Muscle layer of colon (tissue), 2 donors: Measurements from ENCODE around the gene TNXB.

Experiments
- H3K27ac ChIP-seq: one replicate; pipeline ENCODE4 v1.7.0; 2013; ENCODE audit warnings: low read depth, mild to moderate bottlenecking, low read length, moderate library complexity
- H3K27me3 ChIP-seq, 2 donors: one replicate each; pipeline ENCODE4 v1.7.0; 2013; ENCODE audit warnings: low read length in 2 of 2, mild to moderate bottlenecking in 2 of 2; ENCODE audit not compliant: insufficient read depth in 2 of 2, control insufficient read depth in 1 of 2
- H3K36me3 ChIP-seq: one replicate; pipeline ENCODE4 v1.7.0; 2013; ENCODE audit warnings: mild to moderate bottlenecking, low read length; ENCODE audit not compliant: insufficient read depth
- H3K4me1 ChIP-seq: one replicate; pipeline ENCODE4 v1.7.0; 2013; ENCODE audit warnings: mild to moderate bottlenecking, low read length; ENCODE audit not compliant: insufficient read depth
- H3K4me3 ChIP-seq, 2 donors: one replicate each; pipeline ENCODE4 v1.7.0; 2013; ENCODE audit warnings: low read length in 2 of 2, low read depth in 1 of 2, mild to moderate bottlenecking in 1 of 2, moderate library complexity in 1 of 2
- H3K9ac ChIP-seq: one replicate; pipeline ENCODE4 v1.7.0; 2013; ENCODE audit warnings: low read length
- H3K9me3 ChIP-seq: one replicate; pipeline ENCODE4 v1.7.0; 2013; ENCODE audit warnings: mild to moderate bottlenecking, low read length
- donor health status: abdominal sarcoma.
- donor health status: Adenocarcinoma of cecum.

Gene TNXB, protein sequence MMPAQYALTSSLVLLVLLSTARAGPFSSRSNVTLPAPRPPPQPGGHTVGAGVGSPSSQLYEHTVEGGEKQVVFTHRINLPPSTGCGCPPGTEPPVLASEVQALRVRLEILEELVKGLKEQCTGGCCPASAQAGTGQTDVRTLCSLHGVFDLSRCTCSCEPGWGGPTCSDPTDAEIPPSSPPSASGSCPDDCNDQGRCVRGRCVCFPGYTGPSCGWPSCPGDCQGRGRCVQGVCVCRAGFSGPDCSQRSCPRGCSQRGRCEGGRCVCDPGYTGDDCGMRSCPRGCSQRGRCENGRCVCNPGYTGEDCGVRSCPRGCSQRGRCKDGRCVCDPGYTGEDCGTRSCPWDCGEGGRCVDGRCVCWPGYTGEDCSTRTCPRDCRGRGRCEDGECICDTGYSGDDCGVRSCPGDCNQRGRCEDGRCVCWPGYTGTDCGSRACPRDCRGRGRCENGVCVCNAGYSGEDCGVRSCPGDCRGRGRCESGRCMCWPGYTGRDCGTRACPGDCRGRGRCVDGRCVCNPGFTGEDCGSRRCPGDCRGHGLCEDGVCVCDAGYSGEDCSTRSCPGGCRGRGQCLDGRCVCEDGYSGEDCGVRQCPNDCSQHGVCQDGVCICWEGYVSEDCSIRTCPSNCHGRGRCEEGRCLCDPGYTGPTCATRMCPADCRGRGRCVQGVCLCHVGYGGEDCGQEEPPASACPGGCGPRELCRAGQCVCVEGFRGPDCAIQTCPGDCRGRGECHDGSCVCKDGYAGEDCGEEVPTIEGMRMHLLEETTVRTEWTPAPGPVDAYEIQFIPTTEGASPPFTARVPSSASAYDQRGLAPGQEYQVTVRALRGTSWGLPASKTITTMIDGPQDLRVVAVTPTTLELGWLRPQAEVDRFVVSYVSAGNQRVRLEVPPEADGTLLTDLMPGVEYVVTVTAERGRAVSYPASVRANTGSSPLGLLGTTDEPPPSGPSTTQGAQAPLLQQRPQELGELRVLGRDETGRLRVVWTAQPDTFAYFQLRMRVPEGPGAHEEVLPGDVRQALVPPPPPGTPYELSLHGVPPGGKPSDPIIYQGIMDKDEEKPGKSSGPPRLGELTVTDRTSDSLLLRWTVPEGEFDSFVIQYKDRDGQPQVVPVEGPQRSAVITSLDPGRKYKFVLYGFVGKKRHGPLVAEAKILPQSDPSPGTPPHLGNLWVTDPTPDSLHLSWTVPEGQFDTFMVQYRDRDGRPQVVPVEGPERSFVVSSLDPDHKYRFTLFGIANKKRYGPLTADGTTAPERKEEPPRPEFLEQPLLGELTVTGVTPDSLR (N-terminal part only)

DNA sequence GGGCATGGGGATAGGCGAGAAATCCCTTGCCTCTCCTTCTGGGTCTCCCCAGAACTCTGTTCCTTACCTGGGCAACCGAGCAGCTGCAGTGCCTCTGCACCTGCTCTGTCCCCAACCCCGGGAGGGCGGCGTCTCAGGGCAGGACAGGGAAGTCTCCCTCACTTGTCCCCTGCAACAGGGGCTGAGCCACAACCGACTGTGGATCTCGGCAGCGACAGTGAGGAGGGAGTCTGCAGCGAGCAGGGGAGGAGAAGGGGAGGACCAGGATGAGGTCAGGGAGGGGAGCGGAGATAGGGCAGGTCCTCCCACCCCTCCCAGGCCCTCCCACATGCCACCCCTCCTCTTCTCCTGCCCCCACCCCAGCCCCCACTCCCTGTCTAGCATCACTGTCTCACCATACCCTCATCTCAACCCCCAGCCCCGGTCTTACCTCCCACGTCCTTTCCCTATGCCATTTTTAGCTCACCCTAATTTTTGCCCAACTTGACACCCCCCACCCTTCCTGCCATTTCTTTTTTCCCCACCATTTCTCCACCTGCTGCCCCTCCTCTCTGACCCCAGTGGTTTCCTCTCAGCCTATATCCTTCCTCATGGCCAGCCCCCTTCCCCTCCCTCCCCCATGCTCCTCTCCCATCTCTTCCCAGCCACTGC, at the start of gene TNXB:
TNXB (minus strand) TSS at position 225 of the 651 bp plus-strand sequence. CDS start 11,140 bp downstream, outside the sequence.
- Histone ChIP-seq H3K4me3 (peak within 1 kb of the TSS; percentile 9 to 67), H3K36me3 (no peaks in the 10 kb centered on the region), H3K27me3 (no peaks in the 10 kb centered on the region), H3K9me3 (no peaks in the 10 kb centered on the region), H3K9ac (peak within 1 kb of the TSS; percentile 81), H3K27ac (peak within 1 kb of the TSS; percentile 18), H3K4me1 (peaks cover 67% of the 10 kb centered on the region)

DNA sequence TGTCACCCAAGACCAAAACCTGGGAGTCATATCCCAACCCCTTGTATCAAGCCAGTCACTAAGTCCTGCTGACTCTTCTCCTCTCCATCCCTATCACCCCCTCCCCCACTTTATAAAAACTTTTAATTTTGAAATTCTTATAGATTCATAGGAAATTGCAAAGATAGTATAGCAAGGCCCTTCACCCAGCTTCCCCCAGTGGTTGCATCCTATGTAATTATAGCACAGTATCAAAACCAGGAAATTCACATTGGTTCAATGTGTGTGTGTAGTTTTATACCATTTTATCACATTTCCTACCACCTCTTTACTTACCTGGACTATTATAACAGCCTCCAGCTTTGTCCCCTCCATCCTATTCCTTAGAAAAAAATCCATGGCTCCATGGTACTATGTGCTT, 48.9 kb upstream of the TNXB start:
- H3K4me3 ChIP-seq = no peak overlapping the region
- no peak overlapping the region for H3K9ac ChIP-seq
- H3K27me3 ChIP-seq = no peaks in the 10 kb centered on the region
- no peaks in the 10 kb centered on the region for H3K9me3 ChIP-seq
- peaks cover 16% of the 10 kb centered on the region for H3K4me1 ChIP-seq
- no peak overlapping the region for H3K27ac ChIP-seq
- H3K36me3 ChIP-seq = peaks cover 42% of the 10 kb centered on the region

DNA sequence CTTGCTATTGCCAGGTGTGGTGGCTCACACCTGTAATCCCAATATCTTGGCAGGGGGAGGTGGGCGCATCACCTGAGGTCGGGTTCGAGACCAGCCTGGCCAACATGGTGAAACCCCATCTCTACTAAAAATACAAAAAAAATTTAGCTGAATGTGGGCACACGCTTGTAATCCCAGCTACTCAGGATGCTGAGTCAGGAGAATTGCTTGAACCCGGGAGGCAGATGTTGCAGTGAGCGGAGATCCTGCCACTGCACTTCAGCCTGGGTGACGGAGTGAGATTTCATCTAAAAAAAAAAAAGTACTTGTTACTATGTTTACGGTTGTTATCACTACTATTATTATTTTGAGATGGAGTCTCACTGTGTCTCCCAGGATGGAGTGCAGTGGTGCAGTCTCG, 47.8 kb upstream of the TNXB start:
- Histone ChIP-seq H3K36me3 (peaks cover 34% of the 10 kb centered on the region), H3K4me3 (no peak overlapping the region), H3K27me3 (no peaks in the 10 kb centered on the region), H3K9me3 (no peaks in the 10 kb centered on the region), H3K9ac (no peak overlapping the region), H3K4me1 (peaks cover 27% of the 10 kb centered on the region), H3K27ac (no peak overlapping the region)

DNA sequence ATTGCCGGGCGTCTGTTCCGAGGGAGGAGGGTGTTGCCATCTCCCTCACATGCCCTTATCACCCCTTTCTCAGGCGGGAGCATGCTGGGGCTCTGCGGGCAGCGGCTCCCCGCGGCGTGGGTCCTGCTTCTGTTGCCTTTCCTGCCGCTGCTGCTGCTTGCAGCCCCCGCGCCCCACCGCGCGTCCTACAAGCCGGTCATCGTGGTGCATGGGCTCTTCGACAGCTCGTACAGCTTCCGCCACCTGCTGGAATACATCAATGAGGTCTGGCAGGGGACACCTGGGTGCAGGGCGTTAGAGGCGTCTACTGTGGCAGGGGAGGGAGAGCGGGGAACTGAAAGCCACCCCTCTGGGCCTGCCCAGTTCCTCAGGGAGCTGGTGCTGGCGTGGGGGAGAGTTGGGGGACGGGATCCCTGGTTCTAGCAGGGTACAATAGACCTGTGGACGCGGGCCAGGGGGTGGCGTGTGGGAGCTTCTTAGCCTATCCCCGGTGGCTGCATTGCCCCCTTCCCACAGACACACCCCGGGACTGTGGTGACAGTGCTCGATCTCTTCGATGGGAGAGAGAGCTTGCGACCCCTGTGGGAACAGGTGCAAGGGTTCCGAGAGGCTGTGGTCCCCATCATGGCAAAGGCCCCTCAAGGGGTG, 45.5 kb upstream of the TNXB start:
- H3K27me3 ChIP-seq = no peaks in the 10 kb centered on the region
- H3K27ac ChIP-seq = peak overlapping the region; percentile 97
- H3K9me3 ChIP-seq = no peaks in the 10 kb centered on the region
- H3K4me1 ChIP-seq = peaks cover 36% of the 10 kb centered on the region
- H3K9ac ChIP-seq = peak overlapping the region; percentile 76
- peaks cover 34% of the 10 kb centered on the region for H3K36me3 ChIP-seq
- peak overlapping the region; percentile 81 to 96 for H3K4me3 ChIP-seq

DNA sequence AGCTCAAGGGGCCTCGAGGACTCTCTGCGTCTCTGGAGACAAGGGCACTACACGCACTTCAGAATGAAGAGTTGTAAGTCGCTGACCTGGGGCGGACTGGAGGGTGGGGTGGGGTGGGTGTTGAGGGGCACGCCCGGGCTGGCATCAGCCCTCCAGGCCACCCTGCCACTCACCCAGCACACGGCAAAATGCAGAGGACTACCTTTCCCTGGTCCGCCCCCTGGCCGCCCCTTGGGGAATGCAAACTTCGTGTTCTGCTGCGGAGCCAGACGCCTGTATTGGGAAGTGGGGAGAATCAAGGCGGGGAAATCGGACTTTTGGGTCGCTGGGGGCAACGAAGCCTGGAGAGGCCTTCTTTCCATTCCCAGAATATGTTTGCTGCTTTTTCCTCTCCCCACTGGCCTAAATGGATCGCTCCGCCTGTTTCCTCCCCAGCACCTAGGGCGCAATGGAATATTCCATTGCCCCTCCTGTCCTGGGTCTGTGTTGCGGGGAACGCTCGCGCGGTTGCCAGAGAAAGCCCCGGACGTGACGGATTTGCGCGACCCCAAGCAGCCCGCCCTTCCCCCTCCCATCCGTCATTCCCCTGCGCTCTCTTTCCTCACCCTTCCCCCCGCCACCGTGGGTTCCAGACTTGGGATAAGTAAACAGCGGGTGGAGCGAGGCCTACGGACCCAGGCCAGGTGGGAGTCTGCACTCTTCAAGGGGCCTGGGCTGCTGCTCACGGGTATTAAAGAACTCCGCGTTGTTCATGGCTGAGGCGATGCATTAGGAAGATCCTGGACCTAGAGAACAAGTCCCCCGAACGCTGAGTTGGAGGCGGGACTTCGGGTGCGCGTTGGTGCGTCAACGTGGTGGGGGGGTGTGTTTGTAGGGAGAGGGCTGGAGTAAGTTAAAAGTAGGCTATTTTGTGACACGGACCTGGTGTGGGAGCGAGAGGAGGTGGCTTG, 44.7 kb upstream of the TNXB start, which contains the start of gene PPT2:
PPT2 (plus strand) TSS at position 578 of the 950 bp plus-strand sequence. CDS start 454 bp downstream, outside the sequence.
- Histone ChIP-seq H3K4me3 (peak within 1 kb of the TSS; percentile 81 to 96), H3K9ac (peak within 1 kb of the TSS; percentile 77), H3K9me3 (no peaks in the 10 kb centered on the region), H3K27me3 (no peaks in the 10 kb centered on the region), H3K36me3 (peaks cover 32% of the 10 kb centered on the region), H3K27ac (peak within 1 kb of the TSS; percentile 97), H3K4me1 (peaks cover 36% of the 10 kb centered on the region)

DNA sequence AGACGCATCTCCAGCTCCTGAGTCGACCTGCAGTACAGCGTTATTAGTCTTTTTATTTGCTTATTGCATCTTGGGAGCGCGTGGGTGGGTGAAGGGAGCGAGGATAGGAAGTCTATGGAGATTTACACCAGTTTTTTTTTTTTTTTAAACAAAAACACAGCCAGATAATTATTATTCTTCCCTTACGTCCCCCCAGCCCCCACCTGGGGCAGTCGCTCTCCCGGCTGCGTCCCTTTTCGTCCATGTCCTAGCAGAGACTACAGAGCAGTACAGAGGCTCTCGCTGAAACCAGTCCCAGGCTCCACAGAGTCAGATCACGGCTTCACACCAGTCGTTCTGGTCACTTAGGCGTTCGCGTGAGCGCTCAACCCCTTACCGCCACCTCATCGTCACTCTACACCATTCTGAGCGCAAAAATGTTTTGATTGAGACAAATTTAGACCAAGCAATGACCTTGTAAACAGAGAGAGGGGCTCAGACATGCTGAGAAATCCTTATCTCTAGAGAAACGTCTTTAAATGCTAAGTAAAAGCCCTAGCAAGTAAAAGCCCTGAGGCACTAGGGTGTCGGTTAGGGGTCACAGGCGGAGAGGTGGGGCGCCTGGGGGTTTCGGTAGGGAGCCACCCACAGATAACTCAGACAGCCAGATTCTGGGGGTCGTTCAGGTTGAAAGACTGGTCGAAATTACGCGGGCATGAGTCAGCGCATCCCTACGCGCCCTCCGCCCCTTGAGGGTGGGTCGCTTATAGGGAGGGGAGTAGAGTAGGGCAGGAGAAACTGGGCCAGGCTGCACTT, 43.8 kb upstream of the TNXB start:
- H3K27me3 ChIP-seq = no peaks in the 10 kb centered on the region
- peaks cover 24% of the 10 kb centered on the region for H3K36me3 ChIP-seq
- no peaks in the 10 kb centered on the region for H3K9me3 ChIP-seq
- peak overlapping the region; percentile 77 for H3K9ac ChIP-seq
- H3K4me3 ChIP-seq = peak overlapping the region; percentile 81 to 96
- peaks cover 36% of the 10 kb centered on the region for H3K4me1 ChIP-seq
- peak overlapping the region; percentile 97 for H3K27ac ChIP-seq

DNA sequence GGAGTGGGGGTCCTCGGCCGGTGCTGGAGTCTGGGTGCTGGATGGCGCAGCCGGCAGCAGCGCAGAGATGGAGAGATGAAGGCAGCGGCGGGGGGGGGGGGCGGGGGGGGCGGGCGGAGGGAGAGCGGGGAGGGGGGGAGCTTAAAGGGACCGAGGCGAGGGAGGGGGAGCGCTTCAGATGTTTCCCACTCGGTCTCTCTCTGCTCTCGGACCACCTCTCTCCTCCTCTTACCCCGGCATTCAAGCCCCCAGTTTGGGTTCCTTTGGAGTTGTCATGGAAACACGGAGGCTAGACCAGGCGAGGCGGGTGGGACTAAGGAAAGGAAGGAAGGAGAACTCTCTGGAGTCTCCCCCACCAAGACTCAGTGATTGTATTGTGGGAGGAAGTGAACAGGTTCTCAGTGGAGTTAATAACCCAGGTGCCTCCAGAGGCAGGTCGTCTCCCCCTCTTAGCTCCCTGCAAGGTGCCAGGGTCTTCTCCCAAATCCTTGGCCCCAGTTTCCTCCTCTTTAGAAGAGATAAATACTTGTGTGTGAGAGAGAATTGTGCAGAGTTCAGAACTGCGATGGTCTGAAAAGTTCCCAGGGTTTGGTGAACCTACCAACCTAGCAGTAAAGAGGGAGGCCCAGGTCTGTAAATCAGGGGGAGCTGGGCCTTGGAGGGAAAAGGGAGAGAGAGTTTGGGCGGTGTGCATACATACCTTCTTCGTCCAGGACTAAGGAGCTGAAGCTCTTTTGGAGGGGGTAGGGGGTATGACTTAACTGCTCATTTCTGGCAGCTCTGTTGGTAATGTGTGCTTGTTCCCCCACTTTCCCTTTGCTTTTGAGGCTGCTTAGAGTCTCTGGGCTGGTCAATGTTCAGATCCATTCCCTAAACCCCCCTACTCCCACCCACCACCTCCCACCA, 43.0 kb upstream of the TNXB start, which contains the start of gene PRRT1:
PRRT1 (minus strand) TSS at position 77 of the 906 bp plus-strand sequence. CDS start 112 bp downstream, outside the sequence.
- Histone ChIP-seq H3K4me3 (peak within 1 kb of the TSS; percentile 56 to 96), H3K36me3 (peaks cover 17% of the 10 kb centered on the region), H3K27me3 (no peaks in the 10 kb centered on the region), H3K27ac (peak within 1 kb of the TSS; percentile 97), H3K9ac (peak within 1 kb of the TSS; percentile 77), H3K9me3 (no peaks in the 10 kb centered on the region), H3K4me1 (peaks cover 36% of the 10 kb centered on the region)

DNA sequence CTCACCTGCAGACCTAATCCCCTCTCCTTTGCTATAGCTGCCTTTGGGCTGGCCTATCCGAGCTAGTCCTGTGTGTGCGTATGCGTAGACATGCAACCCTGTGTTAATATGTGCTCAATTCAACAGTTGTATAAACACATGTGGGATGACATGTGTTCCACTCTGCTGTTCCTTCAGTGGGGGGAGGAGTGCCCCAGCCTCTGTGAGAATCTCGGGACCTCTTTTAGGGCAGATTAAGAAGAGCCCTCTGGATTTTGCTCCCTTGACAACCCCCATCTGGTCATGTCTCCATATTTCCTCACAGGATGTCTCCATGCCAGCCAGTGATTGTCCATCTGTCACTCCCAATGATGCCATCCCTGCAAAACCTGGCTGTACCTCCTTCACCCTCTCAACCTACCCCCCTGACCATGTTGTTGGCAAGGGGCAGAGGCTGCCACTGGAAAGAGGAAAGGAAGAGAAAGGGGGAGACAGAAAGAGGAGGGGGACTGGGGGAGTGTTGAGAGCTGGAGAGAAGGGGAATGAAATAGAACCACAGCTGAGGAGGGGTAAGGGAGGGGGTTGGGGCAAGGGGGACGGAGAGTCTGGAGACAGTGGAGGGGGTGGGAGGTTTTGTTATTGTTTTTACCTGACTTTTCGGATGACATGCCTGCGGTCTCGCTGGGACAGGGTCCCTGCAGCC, 42.2 kb upstream of the TNXB start:
- no peaks in the 10 kb centered on the region for H3K9me3 ChIP-seq
- H3K27me3 ChIP-seq = no peaks in the 10 kb centered on the region
- peak overlapping the region; percentile 70 for H3K27ac ChIP-seq
- H3K4me3 ChIP-seq = peak overlapping the region; percentile 56 to 86
- peaks cover 11% of the 10 kb centered on the region for H3K36me3 ChIP-seq
- peaks cover 36% of the 10 kb centered on the region for H3K4me1 ChIP-seq
- peak overlapping the region; percentile 76 for H3K9ac ChIP-seq
